ES-I3 (cell line): ENCODE results near the gene PACSIN2.

Experiments
- H3K36me3 ChIP-seq: 2 replicates; pipeline ENCODE4 v1.6.1; 2013; ENCODE audit warnings: mild to moderate bottlenecking, low read length, control low read depth, moderate library complexity; ENCODE audit not compliant: insufficient read depth
- H3K4me1 ChIP-seq: 2 replicates; pipeline ENCODE4 v1.6.1; 2013; ENCODE audit warnings: mild to moderate bottlenecking, control low read depth, low read length; ENCODE audit not compliant: insufficient read depth
- H3K9ac ChIP-seq: 2 replicates; pipeline ENCODE4 v1.6.1; 2013; ENCODE audit warnings: low read depth, mild to moderate bottlenecking, low read length, moderate library complexity
- H3K9me3 ChIP-seq: 2 replicates; pipeline ENCODE4 v1.6.1; 2013; ENCODE audit warnings: mild to moderate bottlenecking, low read length, moderate library complexity; ENCODE audit not compliant: control insufficient read depth, insufficient read depth

Gene PACSIN2

GRCh38 chr22:42992092-42992491, 22.9 kb downstream of the PACSIN2 start:
- Histone ChIP-seq H3K36me3 (no peaks in the 10 kb centered on the region), H3K4me1 (peaks cover 20% of the 10 kb centered on the region), H3K9ac (no peak overlapping the region), H3K9me3 (no peaks in the 10 kb centered on the region)

- peaks cover 27% of the 10 kb centered on the region for H3K4me1 ChIP-seq
- H3K36me3 ChIP-seq: no peaks in the 10 kb centered on the region
- no peak overlapping the region for H3K9ac ChIP-seq
- no peaks in the 10 kb centered on the region for H3K9me3 ChIP-seq
Measured at GRCh38 chr22:42991010-42991651, 23.8 kb downstream of the PACSIN2 start.

DNA sequence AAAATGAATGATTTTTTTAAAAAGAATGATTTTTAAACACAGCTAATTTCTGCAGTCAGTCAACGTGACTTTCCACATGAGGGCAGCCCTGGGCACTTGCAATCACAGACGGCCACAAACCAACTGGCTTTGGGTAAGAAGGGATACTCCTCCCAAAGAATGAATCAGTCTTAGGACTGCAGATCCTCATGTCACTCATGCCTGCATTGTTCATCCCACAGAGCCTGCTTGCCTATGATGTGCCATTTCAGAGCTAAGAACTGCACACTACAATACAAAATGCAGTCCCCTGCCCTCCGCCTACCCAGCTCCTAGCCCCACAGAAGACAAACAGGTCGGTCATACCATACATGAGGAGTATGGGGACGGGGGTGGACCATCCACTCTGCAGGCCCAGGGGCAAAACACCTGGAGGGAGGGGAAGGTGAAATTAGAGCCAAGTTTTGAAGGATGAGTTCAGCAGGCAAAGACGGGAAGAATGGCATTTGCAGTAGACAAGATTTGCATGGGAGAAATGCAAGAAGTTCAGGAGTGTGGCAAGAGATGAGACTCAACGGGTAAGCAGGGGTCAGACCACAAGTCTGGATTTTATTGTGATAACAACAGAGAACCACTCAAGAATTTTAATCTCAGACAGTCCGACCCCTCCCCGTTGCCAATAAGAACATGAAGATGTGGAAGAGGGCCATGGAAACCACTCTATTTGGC, 24.7 kb downstream of the PACSIN2 start:
- H3K9me3 ChIP-seq: no peaks in the 10 kb centered on the region
- H3K36me3 ChIP-seq: no peaks in the 10 kb centered on the region
- H3K4me1 ChIP-seq: peaks cover 32% of the 10 kb centered on the region
- no peak overlapping the region for H3K9ac ChIP-seq

GRCh38 chr22:42986115-42986514, 28.8 kb downstream of the PACSIN2 start:
- Histone ChIP-seq H3K4me1 (peaks cover 27% of the 10 kb centered on the region), H3K9me3 (no peaks in the 10 kb centered on the region), H3K36me3 (no peaks in the 10 kb centered on the region), H3K9ac (no peak overlapping the region)

GRCh38 chr22:42985531-42985905, 29.4 kb downstream of the PACSIN2 start:
- Histone ChIP-seq H3K4me1 (peaks cover 21% of the 10 kb centered on the region), H3K36me3 (no peaks in the 10 kb centered on the region), H3K9ac (no peak overlapping the region), H3K9me3 (no peaks in the 10 kb centered on the region)

GRCh38 chr22:42984814-42985530, 30.0 kb downstream of the PACSIN2 start:
- Histone ChIP-seq H3K4me1 (peaks cover 17% of the 10 kb centered on the region), H3K9me3 (no peaks in the 10 kb centered on the region), H3K9ac (no peak overlapping the region)

DNA sequence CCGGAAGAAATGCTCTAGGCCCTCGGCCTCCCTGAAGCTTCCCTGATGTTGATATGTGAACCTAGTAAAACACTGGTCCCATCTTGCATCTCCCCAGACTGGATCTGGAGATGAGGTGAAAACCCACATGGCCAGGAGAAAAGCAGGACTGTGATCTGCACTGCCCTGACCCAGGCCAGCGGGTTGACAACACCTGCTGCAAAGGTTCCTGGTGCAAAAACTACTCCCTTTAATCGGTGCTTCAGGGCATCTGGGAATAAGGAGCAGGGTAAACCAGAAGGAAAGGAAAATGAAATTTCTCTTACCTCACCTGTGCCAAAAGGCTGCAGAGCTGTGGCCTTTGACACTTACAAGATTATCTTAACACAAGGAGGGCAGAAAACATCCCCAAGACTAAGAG, 30.6 kb downstream of the PACSIN2 start:
- Histone ChIP-seq H3K36me3 (no peaks in the 10 kb centered on the region), H3K9ac (no peak overlapping the region)

More at GRCh38 chr22:42984814-42985530, 30.0 kb downstream of the PACSIN2 start:
- no peaks in the 10 kb centered on the region for H3K36me3 ChIP-seq

GRCh38 chr22:42983470-42983869, 31.5 kb downstream of the PACSIN2 start:
- no peak overlapping the region for H3K9ac ChIP-seq
- peaks cover 21% of the 10 kb centered on the region for H3K4me1 ChIP-seq
- no peaks in the 10 kb centered on the region for H3K9me3 ChIP-seq
- H3K36me3 ChIP-seq: no peaks in the 10 kb centered on the region

More for the DNA sequence above, 30.6 kb downstream of the PACSIN2 start:
- H3K9me3 ChIP-seq: no peaks in the 10 kb centered on the region
- H3K4me1 ChIP-seq: peaks cover 17% of the 10 kb centered on the region

DNA sequence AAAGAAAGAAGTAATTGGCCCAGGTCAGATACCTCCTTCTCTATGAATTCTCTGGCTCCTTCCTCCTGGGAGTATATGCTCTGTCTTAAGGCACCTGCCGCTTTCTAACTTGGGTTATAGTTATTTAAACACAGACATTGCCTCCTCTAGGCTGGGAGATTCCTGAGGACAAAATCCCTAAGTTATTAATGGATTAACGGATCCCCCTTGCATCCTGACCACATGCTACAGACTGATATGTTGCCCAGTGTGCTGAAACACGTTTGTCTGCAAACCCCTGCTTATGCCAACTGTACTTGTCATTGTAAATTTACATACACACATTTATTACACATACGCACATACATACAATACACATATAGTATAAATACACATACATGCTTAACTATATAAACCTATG, 35.3 kb downstream of the PACSIN2 start:
- Histone ChIP-seq H3K4me1 (peaks cover 19% of the 10 kb centered on the region), H3K36me3 (no peaks in the 10 kb centered on the region), H3K9ac (no peak overlapping the region), H3K9me3 (no peaks in the 10 kb centered on the region)

- Histone ChIP-seq H3K9me3 (no peaks in the 10 kb centered on the region), H3K36me3 (no peaks in the 10 kb centered on the region), H3K4me1 (peaks cover 19% of the 10 kb centered on the region), H3K9ac (no peak overlapping the region)
Measured at GRCh38 chr22:42978453-42979103, 36.4 kb downstream of the PACSIN2 start.

DNA sequence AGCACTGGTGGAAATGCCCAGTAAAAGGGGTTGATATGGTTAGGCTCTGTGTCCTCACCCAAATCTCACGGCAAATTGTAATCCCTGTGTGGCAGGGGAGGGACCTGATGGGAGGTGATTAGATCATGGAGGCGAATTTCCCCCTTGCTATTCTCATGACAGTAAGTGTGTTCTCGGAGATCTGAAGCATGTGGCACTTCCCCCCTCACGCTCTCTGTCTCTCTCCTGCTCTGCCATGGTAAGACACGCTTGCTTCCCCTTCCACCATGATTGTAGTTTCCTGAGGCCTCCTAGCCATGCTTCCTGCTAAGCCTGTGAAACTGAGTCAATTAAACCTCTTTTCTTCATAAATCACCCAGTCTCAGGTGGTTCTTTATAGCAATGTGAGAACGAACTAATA, 37.4 kb downstream of the PACSIN2 start:
- H3K9ac ChIP-seq: no peak overlapping the region

DNA sequence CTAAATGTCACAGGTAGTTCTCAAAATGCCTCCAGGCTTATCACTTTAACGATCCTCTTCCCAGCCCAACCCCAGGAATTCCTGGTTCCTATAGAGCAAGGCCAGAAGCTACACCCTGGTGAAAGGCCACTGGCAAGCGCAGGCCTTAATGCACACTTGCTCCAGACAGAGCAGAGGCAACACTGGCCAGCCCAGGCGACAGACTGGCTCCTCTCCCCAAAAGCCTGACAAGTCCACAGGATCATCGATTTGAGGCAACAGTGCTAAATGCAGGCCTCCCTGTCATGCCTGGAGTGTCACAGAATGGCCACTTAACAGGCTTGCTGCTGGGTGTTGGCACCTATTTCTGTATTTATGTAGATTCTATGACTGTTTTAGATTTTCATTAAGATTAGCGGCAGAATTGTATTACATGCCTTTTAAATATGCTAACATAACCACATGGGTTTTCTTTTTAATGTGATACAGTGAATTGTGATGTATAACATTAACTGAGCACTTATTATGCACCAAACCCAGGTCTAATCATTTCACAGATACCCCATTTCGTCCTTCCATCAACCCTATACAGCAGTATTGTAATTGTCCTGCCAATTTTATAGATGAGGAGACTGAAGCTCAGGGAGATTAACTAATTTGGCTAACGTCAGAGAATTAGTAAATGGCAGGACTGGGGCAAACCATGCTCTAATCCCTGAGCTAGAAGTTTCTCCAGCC, 38.6 kb downstream of the PACSIN2 start:
- peaks cover 19% of the 10 kb centered on the region for H3K4me1 ChIP-seq
- no peaks in the 10 kb centered on the region; the same call in 1 of the 2 replicates for H3K9me3 ChIP-seq
- no peak overlapping the region for H3K9ac ChIP-seq
- H3K36me3 ChIP-seq: no peaks in the 10 kb centered on the region

More for the DNA sequence above, 37.4 kb downstream of the PACSIN2 start:
- Histone ChIP-seq H3K4me1 (peaks cover 19% of the 10 kb centered on the region), H3K36me3 (no peaks in the 10 kb centered on the region), H3K9me3 (no peaks in the 10 kb centered on the region; the same call in 1 of the 2 replicates)

GRCh38 chr22:42974223-42974622, 40.7 kb downstream of the PACSIN2 start:
- Histone ChIP-seq H3K36me3 (no peaks in the 10 kb centered on the region), H3K9ac (no peak overlapping the region), H3K9me3 (no peaks in the 10 kb centered on the region; the same call in 1 of the 2 replicates), H3K4me1 (peaks cover 22% of the 10 kb centered on the region)

GRCh38 chr22:42973536-42973881, 41.4 kb downstream of the PACSIN2 start:
- Histone ChIP-seq H3K4me1 (peaks cover 19% of the 10 kb centered on the region), H3K36me3 (no peaks in the 10 kb centered on the region), H3K9me3 (no peaks in the 10 kb centered on the region; the same call in 1 of the 2 replicates)

More at GRCh38 chr22:42973536-42973881, 41.4 kb downstream of the PACSIN2 start:
- H3K9ac ChIP-seq: no peak overlapping the region
